HK-2 (cell line): ENCODE data around the gene PBX4.
A peak's percentile ranks its signal among the peaks of the same experiment; 100 is the strongest.
"Not testable (repeated sequence)": the region's sequence is repeated elsewhere in the genome, so short reads cannot be mapped to it uniquely, and the experiment has no call there.

ENCODE experiments used
- DNase-seq: peaks from one replicate; pipeline ENCODE4 v3.0.0-alpha.2; 2018; ENCODE audit not compliant: unreplicated experiment

Gene PBX4

DNA sequence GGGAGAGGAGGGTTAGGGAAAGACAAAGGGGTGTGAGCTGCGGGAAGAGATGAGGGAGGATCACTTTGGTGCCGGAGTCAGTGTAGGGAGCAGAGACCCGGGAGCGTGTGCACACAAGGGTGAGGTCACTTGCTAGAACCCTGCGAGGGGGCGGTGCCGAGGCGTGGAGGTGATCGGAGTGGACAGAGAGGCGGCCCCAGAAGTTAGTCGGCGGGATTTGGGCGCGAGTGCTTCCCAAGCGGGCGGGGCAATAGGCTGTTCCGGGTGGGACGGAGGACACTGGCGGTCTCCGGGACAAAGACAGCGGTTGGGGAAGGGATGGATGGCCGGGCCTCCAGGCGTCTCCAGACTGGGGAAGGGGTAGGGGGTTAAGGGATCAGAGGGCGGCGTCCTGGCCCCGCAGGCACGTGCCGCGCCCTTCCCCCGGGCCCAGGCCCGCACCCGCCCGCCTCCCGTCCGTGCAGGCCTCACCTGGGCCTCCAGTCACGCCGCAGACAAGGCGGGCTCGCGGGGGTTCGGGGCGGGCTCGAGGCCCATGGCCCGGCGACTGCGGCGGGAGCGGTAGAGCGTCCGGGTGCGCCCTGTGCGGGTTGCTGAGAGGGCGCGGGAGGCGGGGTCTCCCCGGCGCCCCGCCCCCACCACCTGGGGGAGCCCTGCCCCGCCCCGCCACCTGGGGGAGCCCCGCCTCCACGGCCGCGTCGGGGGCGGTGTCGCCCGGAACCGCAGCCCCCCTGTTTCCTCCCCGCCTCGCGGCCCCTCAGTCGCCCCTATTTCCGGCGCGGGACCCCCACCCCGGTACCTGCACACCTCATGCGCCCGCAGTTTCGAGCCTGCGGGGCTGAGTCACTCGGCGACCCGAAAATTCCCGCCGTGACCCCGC is 9.4 kb upstream of the PBX4 start, which contains the start of gene LPAR2:
TSS of gene LPAR2 (minus strand) at position 600 of the 880 bp plus-strand sequence. CDS start 945 bp downstream, outside the sequence.
- no peak for DNase-seq

DNA sequence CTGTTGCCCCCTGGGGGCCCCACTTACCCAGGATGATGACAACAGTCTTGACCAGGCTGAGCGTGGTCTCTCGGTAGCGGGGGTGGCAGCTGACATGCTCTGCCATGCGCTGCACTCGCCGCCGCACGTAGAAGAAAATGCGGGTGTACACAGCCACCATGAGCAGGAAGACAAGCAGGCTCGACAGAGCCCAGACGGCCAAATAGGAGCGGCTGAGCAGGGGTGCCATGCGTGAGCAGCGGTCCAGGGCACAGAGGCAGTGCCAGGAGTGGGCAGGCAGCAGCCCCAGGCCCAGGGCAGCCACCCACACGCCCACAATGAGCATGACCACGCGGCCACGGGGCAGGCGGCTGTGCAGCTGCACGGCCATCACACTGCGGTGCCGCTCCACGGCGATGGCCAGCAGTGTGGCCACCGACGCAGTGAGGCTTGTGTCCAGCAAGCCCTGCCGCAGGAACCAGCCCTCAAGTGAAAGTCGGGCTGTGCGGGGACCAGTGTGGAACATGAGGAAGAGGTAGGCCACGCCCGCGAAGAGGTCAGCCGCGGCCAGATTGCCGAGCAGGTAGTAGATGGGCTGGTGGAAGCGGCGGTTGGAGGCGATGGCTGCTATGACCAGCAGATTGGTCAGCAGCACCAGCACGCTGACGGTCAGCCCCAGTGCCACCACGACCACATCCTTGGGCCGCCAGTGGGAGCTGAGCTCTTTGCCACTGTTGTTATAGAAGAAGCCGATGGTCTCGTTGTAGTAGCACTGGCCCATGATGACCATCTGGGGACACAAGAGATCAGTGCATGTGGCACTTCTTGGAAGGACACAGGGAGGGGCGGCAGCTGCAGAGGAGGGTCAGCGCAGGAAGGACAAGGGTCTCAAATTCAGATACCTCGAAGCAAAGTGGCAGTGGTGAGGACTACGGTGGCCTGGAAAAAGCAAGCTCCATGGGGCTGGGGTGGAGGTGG is 8.3 kb upstream of the PBX4 start:
- DNase-seq = no peak

DNA sequence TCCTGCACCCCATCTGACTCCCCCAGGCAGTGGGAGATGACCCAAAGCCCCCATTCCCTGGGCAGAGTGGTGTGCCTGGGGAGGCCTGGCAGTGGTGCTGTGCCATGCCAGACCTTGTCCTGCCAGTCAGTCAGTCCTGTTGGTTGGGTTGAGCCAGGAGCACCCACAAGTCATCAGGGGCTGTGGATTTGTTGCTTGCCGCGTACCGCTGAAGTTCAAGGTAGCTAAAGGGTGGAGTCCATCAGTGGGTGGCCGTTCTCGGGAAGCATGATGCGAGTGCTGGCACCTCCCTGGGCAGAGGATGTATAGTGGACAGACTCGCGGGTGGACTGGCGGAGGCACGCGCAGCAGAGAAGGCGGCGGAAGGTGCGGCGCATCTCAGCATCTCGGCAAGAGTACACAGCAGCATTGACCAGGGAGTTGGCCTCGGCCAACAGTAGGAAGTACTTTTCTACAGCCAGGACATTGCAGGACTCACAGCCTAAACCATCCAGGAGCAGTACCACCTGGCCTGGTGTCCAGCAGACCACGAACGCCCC is 5.6 kb upstream of the PBX4 start:
- no peak for DNase-seq

DNA sequence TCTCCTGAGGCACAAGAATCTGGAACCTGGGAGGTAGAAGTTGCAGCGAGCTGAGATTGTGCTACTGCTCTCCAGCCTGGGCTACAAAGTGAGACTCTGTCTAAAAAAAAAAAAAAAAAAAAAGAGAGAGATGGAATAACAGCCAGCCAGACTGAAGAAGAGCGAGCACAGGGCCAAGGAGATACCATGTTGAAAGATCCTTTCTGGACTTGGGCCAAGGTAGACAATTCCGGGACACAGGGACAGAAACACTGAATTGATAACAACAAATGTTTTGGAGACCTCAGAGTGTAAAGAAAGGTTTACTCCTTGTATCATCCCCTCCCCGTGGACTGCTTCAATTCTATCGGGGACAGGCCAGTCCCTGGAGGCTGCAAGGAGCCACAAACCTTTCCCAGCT is 4.9 kb upstream of the PBX4 start:
- no peak for DNase-seq

DNA sequence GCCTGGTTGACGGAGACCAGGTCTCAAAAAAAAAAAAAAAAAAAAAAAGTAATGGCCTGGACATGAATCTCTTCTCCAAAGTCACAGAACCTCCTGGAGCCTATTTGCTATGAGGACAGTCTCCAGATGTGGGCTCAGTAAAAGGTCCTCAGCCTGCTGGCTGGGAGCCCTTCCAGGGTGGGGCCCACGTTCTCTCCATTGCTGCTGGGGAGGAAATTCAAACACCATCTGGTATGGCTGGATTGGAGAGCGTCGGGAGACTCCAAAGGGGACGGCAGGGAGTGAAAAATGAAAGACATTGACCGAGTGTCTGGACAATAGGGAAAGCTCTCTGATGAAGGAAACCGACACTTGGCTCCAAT is 1.3 kb upstream of the PBX4 start:
- no peak for DNase-seq

DNA sequence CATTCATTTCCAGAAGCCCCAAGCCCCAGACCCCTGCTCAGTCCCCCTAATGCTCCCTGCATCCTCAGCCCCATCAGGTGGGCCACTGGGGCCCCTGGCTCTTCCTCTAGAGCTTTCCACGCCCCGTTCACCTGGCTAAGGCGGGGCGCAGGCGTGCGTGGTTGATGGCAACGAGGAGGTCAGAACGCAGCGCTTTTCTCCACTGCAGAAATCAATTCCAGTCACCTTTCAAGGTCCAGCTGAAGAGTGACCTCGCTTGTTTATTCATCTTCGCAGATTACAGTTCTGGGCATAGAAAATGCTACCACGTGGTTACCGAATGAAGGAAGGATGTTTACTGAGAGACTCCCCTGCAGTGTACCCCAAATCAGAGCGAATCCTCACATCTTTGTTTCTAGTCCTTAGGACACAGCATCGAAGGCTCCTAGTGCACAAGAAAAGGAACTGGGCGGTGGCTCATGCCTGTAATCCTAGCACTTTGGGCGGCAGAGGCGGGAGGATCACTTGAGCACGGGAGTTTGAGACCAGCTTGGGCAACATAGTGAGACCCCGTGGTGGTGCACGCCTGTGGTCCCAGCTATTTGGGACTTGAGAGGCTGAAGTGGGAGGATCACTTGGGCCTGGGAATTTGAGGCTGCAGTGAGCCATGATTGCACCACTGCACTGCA is 828 bp upstream of the PBX4 start:
- no peak for DNase-seq

DNA sequence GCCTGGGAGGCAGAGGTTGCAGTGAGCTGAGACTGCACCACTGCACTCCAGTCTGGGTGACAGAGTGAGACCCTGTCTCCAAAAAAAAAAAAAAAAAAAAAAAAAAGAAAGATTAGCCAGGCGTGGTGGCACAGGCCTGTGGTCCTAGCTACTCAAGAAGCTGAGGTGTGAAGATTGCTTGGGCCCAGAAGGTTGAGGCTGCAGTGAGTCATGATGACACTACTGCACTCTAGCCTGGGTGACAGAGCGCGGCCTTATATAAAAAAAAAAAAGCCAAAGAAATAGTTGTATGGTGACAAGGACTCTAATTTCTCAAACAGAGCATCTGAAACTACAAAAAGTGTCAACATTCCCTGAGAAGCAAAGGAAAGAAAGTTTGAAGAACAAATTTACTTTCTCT is 3.4 kb downstream of the PBX4 start:
- peak; percentile 60 for DNase-seq

DNA sequence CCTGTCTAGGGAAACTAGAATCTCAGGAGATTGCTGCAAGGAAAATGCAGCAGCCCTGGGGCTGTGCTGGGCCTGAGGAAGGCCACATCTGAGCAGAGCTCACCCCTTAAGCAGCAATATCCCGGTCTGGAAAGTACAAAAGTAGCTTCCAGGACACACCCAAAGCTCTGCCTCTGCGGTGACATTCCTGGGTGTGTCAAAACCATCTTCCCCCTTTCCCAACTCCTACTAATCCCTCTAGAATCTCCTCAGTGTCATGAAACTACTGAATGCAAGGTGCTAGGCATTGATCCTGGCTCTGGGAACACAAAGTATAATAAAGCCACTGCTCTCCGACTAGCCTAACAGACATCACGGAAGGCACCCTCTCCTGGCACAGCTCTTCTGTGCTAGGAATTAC is 5.0 kb downstream of the PBX4 start:
- no peak for DNase-seq

DNA sequence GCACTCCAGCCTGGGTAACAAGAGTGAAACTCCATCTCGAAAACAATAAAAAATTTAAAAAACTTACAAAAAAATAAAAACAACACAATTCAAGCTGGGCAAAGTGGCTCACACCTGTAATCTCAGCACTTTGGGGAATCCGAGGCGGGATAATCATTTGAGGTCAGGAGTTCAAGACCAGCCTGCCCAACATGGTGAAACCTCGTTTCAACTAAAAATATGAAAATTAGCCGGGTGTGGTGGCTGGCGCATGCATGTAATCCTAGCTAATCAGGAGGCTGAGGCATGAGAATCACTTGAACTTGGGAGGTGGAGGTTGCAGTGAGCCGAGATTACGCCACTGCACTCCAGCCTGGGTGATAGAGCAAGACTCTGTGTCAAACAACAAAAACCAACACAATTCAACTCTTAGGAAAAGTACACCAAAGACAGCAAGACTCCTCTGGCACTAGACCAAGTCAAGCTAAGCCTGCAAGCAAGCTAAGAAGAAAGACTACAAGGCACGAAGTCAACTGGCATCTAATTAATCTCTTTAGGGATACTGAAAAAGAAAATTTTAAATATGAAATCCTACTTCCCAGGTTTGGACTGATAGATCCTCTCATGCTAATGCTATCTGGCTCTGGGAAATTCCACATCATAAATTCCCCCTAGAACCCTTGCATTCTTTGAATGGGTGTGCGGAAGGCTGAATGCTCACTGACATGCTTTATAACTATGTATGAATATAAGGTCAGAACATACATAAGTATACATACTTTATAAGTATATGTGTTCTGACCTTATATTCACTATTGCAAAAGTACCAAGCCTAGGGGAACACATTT is 7.9 kb downstream of the PBX4 start:
- no peak for DNase-seq

DNA sequence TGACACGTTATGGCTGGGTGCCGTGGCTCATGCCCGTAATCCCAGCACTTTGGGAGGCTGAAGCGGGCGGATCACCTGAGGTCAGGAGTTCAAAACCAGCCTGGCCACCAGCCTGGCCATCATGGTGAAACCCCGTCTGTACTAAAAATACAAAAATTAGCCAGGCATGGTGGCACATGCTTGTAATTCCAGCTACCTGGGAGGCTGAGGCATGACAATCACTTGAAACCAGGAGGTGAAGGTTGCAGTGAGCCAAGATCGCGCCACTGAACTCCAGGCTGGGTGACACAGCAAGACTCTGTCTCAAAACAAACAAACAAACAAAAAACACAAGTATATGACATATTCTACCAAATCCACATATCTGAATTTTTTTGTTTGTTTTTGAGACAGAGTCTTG is 11.8 kb downstream of the PBX4 start:
- not testable (repeated sequence) for DNase-seq

DNA sequence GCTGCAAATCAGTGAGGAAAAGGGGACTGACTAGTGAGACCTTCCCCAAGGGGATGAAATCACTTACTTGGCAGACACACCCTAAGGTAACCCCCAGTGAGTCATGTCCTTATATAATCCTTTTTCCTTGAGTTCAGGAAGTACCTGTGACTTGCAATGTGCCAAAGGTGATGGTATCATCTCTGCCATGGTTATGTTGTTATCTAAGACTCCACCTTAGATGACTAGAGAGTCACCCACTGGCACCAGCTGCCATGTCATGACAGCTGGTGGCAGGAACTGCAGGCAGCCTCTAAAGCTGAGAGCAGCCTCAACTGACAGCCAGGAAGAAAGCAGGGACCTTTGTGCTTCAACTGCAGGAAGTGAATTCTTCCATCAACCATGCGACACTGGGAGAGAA is 12.5 kb downstream of the PBX4 start:
- DNase-seq = no peak

DNA sequence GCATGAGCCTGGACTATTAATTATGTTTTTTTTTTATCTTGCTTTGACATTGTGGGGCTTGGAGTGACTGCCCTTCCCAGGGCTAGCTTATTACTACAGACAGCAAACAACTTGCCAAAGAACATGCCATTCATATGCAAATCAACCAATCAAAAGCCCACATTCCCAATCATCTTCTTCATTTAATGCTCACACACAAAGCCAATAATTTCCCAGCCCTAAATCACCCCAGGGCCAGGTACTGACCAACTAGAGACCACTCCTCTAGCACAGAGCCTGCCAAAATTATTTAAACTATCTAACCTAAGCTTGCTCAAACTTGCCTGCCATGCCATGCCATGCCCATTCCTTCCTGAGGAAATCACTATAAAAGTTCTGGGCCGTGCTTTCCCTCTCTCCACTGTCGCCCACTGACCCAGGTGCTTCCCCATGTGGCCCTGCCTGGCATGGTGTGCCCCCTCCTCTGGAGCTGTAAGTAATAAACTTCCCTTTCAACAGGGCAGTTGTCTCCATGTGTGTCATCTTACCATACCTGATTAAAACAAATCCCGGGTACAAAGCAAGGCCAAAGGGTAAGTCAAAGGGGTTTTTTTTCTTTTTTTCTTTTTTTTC is 15.7 kb downstream of the PBX4 start:
- DNase-seq = no peak

DNA sequence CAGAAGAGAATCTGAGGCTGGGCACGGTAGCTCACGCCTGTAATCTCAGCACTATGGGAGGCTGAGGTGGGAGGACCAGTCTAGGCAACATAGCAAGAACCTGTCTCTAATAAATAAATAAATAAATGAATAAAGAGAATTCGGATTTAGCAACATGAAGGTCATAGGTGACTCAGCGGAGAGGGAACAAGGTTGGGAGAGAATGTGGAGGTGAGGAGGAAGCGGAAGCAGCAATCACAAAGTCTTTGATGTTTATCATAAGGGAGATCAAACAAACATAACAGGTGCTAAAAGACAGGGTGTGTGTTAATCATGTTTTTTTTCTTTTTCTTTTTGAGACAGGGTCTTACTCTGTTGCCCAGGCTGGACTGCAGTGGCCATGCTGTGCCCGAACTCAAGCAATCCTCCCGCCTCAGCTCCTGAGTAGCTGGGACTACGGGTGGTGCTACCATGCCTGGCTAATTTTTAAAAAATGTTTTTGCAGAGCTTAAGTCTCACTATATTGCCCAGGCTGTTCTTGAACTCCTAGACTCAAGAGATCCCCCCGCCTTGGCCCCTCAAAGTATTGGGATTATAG is 16.3 kb downstream of the PBX4 start:
- DNase-seq = no peak

DNA sequence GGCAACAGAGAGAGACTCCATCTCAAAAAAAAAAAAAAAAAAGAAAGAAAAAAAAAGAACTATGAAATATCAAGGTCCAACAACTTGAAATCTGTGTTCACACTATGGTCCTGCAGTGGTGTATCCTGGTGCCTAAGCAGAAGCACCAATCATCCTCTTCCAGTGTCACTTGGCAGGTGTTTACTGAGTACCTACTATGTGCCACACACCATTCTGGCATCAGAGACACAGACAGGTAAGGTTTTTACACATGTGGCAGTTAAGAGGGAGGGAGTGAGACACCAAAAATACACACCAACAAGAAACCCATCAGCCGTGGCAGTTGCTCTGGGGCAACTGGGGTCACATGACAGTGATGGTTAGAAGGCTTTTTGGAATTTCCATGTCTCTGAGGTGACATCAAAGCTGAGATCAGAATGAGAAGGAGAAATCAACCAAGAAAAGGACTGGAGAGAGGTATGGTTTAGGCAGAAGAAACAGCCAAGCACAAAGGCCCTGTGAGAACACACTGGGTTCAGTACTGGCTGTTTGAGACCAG is 17.6 kb downstream of the PBX4 start:
- DNase-seq = no peak

DNA sequence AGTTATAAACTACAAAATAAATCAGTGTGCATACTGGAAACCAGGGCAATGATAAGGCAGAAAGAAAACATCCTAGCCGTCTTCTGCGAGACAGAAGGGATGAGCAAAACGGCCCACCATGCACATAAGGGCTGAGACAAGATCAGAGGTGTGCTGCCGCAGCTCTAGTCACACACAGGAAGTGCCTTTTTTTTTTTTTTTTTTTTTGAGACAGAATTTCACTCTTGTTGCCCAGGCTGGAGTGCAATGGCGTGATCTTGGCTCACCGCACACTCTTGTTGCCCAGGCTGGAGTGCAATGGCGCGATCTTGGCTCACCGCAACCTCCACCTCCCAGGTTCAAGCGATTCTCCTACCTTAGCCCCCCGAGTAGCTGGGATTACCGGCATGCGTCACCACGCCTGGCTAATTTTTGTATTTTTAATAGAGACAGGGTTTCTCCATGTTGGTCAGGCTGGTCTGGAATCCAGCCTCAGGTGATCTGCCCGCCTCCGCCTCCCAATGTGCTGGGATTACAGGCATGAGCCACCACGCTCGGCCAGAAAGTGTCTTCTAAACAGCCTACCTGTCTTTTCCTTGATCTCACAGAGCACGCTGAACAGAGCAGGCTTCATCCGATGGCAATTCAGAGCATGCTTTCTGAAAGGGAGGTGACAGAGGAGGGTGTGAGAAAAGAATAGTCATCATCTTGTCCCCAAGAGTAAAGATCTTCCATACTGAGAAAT is 19.6 kb downstream of the PBX4 start:
- not testable (repeated sequence) for DNase-seq

DNA sequence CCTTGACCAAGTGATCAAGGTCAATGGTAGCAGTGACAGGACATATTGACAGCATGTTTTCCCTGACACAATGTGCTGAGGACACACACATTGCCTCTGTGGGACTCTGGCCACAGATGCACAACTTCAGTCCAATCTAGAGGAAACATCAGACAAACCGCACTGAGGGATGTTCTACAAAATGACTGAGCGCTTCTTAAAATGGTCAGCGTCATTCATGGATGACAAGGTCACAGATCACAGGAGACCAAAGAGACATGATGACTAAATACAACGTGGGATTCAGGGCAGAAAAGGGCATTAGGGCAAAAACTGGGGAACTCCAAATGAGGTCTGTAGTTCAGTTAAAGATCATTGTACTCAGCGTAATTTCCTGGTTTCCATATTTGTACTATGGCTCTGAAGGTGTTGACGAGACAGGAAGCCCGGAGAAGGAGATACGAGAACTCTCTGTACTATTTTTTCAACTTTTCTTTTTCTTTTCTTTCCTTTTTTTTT is 20.6 kb downstream of the PBX4 start:
- peak; percentile 44 for DNase-seq

DNA sequence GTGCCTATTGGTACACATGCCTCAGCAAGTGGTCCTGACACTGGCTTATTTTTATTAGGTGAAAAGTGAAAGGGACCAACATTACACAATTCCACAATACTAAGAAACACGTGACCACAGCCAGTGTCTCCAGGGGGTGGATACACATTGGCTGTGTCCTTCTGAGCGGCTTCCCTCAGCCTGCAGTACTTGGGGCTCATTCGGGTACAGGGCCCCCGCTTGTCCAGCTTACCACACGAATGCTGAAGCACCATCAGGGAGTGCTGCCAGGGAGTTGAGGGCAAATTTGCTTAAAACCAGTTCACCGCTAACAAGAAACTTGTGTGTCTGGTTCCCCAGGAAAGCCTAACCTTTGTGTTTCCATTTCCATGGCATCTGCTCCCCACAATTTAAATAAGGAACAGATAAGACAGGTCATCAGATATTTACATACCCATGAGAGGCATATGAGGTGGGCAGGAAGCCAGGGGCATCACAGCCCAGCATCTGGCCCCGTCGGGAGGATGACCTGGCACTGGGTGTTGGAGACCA is 23.3 kb downstream of the PBX4 start:
- DNase-seq = no peak

DNA sequence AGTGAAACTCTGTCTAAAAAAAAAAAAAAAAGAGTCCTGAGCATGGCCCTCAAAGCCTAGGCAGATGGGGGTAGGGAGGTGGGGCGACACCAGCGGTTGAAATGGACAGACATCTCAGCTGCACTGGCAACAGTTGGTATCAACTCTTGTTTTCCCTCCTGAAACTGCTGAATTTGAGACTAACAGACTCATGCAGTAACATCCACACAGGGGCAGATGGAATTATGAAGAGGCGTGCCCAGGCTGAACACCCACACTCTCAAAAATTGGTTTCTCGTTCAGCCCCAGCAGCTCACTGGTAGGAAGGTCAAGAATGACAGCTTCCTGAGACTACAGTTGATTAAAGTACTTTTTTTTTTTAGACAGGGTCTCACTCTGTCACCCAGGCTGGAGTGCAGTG is 24.1 kb downstream of the PBX4 start:
- no peak for DNase-seq

DNA sequence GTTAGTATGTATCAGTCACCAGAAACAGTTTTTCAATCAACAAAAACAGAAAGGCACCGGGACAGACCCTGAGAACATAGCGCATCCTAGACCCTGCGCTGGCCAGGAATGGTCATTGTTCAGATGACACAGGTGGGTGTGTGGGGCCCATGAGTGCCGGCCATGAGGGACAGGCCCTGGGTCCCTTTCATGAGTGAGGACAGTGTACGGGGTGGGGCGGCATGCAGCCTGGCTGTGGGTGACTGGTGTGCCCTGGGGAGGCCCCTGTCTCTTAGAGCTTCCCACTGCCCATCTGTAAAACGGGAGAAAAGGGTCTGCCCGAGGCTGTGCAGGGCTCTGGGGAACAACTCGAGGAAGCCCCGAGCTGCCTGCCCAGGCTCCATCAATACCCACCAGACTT is 25.8 kb downstream of the PBX4 start:
- DNase-seq = no peak
